ENCODE measurements around the gene FAM171A2.
"Not testable (repeated sequence)": the region's sequence is repeated elsewhere in the genome, so short reads cannot be mapped to it uniquely, and the experiment has no call there.

The FAM171A2 gene

DNA sequence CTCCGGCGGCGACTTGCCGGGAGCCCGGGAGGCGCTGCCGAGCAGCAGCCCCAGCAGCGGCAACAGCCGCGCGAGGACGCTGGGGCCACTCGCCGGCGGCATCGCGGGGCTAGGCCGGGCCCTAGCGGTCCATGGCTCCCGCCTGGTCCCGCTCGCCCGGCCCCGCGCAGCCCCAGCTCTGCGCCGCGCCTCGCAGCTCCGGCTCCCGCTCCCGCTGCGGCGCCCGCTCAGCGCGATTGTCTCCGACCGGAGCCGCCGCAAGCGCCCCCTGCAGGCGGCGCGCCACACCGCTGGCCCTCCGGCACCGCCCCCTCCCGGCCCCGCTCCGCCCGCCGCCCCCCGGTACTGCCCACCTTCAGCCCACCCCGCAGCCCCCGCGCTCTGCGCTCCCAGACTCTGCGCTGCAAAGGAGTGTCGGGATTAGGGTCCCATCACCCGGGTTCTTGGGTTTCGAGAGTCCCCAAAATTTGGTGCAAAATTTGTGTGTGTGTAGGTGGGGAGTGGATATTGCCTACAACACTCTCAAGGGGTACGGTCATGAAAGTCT, at the start of gene FAM171A2:
FAM171A2 (minus strand) TSS at position 241 of the 547 bp plus-strand sequence; CDS start at position 102, 139 bp downstream.
- DNase-seq = peak; percentile 25

DNA sequence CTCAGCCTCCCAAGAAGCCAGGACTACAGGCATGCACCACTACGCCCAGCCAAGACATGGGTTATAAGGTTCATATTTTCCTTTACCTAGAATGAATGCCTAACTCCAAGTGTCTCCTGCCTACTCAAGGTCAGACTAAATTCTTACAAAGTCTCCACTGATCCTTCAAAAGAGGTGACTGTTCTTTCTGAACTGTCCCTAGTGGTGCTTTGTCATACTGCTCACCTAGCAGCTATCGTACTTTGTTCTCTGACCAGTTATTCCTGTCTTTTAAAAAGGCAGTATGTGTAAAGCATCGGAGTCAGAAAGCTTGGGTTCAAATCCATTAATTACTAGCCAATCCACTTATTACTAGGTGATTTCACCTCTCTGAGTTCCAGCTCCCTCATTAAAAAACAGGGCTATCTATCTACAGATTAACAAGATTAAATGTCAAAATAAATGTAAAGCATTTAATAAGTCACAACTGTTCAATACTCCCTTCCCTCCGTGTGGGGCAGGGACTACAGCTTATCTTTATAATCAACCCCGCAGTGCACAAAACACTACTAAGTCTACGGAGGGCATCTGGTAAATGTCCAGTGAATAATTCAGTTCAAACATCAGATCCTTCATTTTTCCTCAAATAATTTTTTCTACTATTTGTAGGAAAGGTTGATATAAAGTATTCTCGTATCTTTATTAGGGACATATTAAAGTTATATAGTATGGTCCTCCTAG, 45.8 kb upstream of the FAM171A2 start:
- DNase-seq = no peak

- no peak for DNase-seq
These were observed 45.1 kb upstream of the FAM171A2 start for GRCh38 chr17:44408786-44409185.

DNA sequence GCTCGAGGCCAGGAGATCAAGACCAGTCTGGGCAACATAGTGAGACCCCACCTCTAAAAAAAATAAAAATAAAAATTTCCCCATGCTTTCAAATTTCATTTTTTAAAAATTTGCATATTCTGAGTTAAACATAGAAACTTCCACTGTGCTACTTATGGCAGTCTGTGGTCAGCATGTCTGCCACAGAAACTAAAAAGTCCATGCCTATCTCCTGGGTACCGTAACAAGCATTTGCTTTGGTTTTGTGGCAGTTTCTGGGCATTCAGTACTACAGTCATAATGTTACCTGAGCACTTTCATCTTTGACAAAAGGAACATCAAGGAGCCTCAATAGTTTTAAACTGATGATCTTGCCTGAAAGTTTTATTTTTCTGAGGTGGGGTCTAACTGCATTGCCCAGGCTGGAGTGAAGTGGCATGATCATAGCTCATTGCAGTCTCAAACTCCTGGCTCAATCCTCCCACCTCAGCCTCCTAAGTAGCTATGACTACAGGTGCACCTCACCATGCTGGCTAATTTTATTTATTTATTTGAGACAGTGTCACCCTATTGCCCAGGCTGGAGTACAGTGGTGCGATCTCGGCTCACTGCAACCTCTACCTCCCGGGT, 39.0 kb upstream of the FAM171A2 start:
- no peak for DNase-seq

GRCh38 chr17:44400226-44400847, 36.7 kb upstream of the FAM171A2 start:
- DNase-seq = no peak

DNA sequence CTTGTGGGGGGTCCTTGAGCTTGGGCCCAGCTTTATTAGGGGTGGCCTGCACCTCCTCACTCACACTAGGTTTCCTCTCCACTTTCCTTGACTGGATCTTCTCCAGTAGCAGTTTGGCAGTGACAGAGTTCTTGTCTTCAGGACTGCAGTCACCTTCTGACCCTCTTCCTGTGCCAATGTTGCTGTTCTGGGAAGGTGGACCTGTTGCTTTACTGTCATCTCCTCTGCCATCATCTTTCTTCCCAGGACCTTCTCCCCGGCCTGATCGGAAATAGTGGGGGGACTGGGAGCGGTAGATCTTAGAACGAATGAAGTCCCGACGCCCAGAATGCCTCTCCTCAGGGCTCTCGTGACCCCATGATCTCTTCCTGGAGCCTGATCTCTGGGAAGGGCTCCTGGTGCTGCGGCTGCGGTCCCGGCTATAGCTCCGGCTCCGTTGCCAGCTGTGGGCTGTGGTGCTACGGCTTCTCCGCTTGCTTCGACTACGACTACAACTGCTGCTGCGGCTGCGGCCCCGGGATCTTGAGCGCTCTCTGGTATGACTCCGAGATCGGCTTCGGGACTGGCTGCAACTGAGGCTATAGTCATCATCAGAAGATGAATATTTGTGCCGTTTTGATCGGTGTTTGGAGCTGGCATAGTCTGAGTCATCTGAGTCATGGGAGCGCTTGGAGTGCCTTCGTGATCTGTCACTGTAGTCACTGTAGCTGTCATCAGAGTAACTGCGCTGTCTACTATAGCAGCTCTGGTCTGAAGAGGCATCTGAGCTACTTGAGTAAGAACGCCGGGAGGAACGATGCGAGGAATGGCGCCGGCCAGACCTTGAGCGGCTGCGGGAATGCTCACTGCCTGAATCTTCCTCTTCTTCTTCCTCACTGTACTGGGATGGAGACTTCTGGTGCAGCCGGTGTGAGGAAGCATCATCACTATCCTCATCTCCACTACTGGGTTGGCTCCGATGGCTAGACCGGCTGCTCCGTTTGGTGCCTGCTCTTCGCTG, 35.3 kb upstream of the FAM171A2 start:
- no peak for DNase-seq

DNA sequence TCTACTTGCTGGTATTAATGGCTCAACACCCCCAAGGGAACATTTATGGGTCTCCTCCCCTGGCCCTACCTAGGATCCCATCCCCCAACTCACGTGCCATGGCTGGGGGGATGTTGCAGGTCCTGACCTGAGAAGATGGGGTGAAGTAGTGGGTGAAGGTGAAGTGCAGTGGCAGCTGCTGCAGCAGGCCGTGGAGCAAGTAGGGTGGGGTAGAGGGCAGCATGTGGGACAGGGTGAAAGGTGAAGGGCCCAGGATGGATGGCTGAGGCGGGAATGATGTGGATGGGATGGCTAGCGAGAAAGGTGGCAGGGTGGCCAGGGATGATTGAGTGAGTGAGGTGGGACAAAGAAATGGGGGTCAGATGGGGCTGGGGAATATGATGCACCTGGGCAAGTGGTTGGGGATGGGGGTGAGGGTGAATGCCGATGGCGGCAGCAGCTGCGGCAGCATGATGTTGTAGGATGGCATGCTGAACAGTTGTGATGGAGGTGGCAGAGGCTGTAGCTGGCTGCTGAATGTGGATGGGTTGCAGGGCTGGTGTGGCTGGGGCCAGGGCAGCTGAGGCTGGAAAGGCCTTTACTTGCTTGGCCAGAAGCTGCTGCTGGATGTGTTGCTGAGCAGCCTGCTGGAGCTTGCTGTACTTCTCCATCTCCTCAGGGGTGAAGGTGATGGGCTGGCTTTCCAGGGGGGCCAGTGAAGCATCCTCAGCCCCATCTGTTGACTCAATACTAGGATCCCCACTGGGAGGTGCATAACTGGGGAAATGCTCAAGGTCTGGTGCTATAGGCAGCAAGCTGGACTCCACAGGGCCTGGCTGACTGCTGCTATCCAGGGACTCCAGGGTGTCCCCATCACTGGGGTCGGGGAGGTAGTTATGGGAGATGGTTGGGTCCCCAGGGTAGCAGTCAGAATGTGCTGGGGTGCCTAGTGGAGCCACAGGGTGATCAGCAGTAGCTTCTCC, 34.1 kb upstream of the FAM171A2 start:
- no peak for DNase-seq

GRCh38 chr17:44396946-44397345, 33.3 kb upstream of the FAM171A2 start:
- no peak for DNase-seq

DNA sequence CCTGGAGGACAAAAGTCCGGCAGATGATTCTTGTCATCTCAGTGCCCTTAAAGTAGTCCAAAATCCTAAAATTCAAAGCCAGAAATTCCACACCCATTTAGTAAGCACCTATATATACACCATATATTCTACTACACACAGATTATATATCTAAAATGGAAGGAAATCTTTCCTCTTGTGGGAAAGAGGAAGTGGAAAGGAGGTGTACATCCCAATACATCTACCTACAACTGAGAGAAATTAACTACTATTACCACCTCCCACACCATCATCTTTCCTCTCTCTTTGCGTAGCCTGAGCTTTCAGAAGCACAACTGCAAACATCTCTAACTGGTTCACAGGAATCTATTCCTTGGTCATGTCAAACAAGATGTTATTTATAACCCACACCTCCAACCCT, 31.2 kb upstream of the FAM171A2 start:
- no peak for DNase-seq

DNA sequence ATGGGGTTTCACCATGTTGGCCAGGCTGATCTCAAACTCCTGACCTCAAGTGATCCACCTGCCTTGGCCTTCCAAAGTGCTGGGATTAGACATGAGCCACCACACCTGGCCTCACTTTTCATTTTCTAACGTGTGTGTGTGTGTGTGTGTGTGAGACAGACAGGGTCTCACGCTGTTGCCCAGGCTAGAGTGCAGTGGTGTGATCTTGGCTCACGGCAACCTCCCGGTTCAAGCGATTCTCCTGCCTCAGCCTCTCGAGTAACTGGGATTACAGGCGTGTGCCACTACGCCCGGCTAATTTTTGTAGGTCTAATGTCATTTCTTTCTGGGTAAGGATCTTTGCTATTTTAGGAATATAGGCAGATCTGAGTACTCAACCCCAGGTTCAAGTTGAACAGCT, 30.5 kb upstream of the FAM171A2 start:
- not testable (repeated sequence) for DNase-seq

DNA sequence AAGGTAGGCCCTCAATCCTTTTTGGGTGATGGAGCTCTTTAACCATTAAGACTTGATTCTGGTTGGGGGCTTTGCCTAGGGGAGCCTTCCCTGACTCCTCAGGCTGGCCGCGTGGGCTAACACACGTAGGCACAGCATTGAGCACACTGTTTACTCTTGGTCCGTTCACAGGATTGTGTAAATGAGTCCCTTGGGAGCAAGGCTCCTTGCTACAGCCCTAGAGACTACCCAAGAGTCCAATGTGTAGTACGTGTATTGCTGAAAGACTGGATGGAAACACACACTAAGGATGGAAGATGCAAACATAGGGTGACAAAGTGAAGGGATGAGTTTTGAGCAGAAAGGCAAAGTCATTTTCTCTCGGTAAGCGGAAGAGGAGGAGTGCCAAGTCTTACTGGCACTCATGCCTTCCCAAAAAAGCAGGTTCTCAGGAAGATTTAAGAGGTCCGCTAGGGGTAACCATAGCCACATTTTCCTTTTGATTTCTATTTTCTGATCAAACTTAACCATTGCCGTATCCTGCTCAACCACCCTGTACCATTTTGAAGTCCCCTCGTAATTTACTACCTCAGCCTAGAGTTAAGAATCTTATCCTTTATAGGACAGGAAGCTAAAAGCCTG, 26.7 kb upstream of the FAM171A2 start:
- no peak for DNase-seq

DNA sequence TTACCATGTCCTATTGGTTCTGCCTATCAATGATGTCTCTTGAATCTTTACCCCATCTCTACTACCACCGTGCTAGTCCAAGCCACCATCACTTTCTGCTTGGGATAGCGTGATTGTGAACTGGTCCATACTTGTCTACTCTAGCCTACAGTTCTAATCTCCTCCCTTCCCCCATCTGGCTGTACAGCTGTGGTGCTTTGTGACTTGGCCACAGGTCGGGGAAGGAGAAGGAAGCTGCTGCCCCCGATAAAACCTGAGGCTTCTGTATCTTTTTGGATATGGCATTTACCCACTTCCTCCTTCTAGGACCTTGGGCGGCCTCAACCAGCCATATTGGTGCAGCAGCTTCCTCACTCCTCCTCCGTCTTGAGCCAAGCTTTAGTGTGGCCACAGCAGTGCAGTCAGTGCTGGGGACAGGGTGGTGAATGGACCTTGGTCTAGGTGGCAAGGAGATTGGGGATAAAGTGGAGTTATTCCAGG, 26.1 kb upstream of the FAM171A2 start:
- no peak for DNase-seq

- no peak for DNase-seq
These were observed 25.6 kb upstream of the FAM171A2 start, which contains the start of gene ITGA2B for GRCh38 chr17:44389281-44389680. ITGA2B (minus strand) TSS chr17:44389649; CDS start chr17:44389473, 176 bp downstream.

DNA sequence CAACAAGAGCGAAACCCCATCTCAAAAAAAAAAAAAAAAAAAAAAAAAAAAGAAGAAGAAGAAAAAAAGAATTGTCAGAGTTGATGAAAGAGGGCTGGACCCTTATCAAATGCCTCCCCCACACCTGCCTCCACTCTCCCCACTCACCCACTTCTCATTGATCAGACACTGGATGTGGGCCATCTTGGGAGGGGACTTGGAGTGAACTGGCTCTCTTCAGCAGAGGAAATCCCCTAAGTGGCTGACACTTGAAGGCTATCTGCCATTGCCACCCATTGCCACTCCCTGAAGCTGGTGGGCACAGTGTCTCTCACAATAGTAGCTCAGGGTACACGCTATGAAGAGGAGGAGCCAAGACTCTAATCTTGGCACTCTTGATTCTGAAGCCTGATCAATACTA, 24.2 kb upstream of the FAM171A2 start:
- DNase-seq = no peak

GRCh38 chr17:44386182-44386525, 22.5 kb upstream of the FAM171A2 start:
- no peak for DNase-seq

- peak; percentile 82 for DNase-seq
These were observed 21.9 kb upstream of the FAM171A2 start for GRCh38 chr17:44385287-44386181.

- DNase-seq = no peak
These were observed 21.2 kb upstream of the FAM171A2 start for GRCh38 chr17:44384823-44385286.

DNA sequence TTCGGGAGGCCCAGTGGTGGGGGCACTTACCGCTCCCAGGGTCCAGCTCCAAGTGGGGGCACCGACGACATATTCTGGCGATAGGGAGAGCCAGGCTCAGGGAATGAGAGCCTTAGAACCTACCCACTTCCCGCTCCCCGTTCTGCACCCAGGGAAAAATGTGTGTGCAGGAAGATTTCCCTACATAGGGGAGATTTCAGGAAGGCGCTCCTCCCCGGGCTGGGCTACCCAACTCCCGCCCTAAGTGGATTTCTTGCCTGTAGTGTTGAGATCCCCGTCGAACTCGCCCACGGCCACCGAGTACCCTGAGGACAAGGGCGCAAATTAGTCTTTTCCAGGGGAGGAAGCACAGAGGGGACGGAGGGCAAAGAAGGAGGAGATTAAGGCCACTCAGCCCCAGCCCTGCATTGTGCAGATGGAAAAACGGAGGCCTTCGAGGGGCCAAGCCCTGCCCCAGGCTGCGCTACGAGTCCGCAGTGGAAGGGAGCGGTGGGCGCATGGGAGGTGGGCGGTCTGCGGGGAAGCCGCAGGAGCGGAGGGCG, 20.7 kb upstream of the FAM171A2 start:
- no peak for DNase-seq

- no peak for DNase-seq
These were observed 20.2 kb upstream of the FAM171A2 start for GRCh38 chr17:44383861-44384260.
